SW480 (cell line): ENCODE results near the gene GRIK4.
A peak's percentile ranks its signal among the peaks of the same experiment; 100 is the strongest.

Experiments used
- DNase-seq: peaks from one replicate; pipeline ENCODE4 v3.0.0-alpha.2; 2016; ENCODE audit warnings: low spot score

GRIK4 gene

DNA sequence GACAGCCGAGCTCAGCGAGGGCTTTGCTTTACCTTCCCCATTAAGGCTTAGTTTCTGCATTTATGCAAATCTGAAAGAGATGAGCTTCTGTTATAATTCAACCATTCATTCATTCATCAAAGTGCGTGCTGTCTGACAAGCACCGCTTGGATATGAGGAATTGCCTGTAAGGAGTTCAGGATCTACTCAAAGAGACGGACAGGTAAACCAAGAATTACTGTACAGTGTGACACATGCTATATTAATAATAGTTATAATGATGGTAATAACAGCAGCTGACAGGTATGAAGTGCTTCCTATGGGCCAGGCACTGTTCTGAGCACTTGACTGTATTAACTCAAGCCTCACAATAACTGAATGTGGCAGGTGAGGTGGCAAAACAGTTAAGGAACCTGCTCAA is 402.5 kb downstream of the GRIK4 start:
- no peak for DNase-seq

DNA sequence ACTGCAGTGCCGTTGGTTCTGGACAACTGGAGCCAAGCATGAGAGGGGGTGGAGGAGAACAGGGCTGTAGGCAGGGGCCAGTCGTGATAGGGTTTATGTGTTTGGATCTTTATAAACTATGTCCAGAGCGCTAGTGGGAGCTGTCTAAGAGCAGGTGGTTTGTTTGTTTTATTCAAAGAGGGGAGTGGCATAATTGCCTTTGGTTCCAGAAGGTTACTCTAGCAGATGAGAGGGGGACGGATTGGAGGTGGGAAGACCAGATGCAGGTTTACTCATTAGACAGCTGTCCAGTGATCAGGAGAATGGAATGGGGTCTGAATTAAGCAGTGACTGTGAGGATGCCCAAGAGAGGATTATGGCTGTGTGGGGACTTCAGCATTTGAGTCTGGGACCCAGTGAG is 403.1 kb downstream of the GRIK4 start:
- peak; percentile 21 for DNase-seq

DNA sequence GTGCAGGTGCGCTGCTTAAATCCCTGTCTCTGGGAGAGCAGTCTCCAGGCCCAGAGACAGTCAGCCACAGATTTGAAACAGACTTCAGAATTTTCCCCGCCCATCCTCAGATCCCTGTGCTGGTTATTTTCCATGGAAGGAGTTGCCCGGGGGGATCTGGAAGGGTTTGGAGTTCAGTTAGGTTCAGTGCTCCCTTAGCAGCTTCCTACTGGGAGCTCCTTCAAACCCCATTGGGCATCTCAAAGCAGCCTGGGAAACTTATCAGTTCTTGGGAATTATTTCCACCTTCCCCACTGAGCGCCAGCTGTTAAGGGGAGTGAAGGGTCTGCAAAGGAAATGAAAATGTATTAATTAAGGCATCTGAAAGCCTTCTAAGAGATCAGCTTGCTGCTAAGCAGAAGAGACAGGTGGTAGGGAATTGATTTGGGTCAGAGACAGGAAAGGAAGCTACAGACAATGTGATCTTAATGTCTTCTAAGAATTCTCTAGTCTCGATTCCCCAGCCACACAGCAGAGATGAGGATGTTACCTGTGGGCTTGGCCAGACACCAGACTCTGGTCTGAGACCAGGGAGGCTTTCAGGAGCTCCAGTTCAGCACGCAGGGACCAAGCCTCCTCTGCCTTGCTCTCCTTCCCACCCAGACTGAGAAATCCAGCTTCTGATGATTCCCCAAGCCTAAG is 406.2 kb downstream of the GRIK4 start:
- DNase-seq = no peak

DNA sequence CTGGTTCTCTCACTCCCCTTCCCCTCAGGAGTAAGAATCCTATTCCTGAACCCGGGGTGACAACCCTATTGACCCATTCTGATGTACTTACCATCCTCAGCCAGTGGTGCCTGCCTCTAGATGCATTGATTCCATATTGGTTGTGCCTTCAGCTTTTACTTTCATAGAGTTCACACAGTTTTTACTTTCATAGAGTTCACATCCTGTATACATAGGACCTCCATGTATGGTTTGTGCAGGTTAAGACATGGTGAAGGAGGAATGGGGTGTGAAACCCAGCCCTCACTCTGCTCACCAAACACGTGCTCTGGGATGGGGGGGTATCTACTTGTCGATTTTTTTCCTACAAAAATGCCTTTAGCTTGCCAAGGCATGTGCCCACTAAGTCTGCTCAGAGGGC is 406.7 kb downstream of the GRIK4 start:
- no peak for DNase-seq

DNA sequence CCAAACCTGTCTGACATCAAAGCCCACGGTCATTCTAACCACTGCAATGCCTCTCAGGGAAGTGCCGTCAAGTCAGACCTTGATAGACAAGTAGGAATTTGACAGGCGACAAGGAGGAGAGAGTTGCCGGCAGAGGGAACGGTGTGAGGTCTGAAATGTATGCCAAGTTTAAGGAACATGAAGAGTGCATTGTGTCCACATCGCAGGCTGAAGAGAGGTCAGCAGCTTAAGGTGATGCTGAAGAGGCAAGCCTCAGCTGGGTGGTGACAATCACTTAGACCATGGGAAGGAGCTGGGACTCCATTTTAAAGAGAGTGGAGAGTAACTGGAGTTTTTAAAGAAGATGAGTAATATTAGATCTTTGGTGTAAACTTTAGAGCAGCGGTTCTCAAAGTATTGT is 407.5 kb downstream of the GRIK4 start:
- DNase-seq = no peak

DNA sequence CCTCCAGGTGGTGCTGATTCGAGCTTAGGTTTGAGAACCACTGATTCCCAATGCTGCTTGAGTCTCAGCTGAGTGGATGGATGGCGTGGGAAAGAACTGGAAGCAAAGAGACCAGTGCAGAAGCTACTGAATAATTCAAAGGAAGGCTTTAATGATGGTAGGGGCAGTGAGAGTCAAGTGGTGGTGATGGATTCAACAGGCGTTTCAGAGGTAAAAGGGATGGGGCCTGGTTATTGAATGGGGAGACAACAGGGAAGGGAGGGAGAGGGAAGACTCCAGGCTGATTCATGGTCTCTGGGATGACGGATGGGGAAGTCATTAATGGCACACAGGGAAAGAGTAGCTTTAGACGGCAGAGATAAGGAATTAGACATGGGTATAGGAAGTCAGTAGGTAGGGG is 408.0 kb downstream of the GRIK4 start:
- no peak for DNase-seq

DNA sequence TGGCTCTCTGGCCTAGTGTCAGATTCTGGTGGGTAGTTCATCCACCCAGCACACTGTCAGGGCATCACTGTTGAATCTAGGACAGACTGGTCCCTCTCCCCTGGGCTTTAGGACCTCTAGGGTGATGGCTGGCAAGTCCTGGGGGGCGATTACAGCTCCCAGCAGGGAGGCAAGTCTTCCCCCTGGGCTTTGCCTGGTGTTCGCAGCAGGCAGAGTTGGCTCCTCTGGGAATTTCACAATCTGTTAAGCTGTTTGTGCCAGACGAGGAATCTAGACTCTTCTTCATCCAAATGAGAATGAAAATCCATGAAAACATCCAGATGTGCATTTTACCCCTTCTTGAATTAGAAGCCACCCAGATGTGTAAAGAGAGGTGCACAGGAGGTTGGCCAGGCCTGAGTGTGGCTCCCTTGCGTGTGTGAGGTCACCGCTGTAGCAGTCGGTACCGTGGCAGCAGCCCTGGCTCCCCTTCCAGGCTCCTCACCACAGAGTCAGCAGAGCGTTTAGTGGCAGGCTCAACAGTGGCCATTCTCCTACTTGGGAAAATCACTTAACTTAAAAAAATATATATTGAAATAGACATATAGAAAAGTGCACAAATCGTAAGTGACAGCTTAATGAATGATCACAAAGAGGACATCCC is 412.4 kb downstream of the GRIK4 start:
- DNase-seq = no peak

DNA sequence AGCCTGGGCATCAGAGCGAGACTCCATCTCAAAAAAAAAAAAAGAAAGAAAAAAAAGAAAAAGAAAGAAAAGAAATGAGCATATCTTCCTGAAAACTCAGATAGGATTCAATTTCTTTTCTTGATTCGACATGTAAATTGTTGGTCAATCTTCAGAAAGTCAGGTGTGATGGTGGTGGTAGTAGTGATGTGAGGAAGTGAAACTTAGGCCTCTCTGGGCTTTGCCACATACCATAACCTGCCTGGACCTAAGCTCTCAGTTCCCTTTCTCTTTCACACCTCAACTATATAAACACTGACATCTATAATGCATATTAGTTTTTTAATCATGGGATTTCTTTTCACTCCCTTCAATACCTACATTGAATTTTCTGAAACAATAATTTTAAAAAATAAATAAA is 414.4 kb downstream of the GRIK4 start:
- no peak for DNase-seq

DNA sequence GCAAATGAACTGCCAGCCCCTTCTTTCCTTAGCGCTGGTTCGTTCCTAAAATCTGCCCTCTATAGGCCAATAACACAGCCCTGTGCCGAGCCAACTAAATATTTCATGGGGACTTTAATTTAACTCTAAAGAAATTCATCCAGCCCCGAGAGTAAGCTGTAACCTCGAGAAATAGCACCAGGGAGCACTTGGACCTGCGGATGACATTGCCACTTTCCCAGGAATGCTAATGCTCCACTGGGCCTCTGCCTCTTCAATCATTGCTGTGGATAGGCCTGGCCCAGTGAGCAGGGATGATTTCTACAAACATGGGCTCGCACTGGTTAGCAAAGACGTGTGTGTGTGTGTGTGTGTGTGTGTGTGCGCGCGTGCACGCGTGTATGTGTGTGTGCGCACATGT is 417.1 kb downstream of the GRIK4 start:
- DNase-seq = no peak

DNA sequence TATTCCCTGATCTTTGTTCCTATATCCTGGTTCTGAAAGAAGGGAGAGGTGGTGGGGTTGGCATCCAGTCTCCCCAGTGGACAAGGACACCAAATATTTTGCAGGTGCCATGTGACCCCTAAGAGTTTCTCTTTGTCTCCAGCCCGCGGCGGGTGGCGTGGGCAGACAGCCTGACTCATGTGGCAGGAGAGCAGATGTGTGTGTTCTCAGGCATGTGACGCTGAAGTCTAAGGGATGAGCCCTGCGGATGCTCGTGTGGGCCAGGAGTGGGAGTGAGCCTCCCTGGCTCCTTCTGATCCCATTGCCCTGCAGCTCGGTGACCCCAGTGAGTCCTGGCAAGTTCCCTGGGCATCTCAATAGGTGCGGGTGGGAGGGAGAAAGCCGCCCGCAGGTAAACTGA is 417.5 kb downstream of the GRIK4 start:
- no peak for DNase-seq

DNA sequence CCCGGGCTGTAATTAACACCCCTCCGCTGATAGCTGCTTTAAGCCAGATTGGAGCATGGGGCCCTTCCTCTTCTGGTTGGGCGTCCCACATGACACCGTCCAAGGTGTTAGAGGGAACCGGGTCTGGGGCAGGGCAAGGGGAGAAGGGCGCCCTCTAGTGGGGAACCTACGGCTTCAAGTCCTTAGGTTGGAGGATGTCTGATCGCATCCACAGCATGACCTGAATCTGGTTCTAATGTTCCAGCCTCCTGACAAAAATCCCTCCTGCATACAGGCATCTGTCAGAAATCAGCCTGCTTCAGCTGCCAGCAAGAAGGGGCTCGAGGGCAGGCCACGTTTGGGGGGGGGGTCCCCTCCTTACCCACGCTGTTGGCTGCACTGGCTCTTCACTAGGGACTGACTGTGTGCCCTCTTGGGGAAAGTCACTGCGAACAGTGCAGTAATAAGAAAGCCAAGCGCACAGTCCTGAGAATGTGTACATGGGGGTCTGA is 418.2 kb downstream of the GRIK4 start:
- peak; percentile 43 for DNase-seq

DNA sequence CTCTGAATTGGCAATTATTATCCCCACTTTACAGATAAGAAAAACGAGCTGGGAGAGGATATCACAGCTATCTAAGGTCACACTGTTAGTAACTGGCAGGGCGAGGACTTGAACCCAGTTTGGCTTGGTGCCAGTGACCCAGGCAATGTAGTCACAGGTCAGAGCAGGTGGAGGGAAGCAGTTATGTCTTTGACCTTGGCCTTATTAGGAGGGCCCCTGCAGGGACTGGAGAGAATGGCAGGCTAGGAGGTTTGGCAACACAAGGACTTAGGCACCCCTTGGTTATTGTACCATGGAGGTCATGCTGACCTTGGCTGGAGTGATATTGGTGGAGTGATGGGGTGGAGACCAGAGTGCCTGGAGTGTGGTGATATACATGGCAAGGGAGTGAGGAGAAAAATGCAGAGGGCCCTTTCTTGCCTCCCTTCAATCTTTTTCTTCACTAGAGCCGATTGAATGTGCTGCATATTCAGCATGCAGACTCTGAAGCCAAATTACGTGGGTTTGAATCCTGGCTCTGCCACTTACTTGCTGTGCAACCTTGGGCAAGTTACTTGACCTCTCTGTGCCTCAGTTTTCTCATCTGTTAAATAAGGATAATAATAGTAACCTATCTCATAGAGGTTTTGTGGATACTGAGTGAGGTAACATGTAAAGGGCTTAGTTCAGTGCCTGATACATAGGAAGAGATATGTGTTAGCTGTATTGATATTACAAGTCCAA is 419.7 kb downstream of the GRIK4 start:
- DNase-seq = no peak

DNA sequence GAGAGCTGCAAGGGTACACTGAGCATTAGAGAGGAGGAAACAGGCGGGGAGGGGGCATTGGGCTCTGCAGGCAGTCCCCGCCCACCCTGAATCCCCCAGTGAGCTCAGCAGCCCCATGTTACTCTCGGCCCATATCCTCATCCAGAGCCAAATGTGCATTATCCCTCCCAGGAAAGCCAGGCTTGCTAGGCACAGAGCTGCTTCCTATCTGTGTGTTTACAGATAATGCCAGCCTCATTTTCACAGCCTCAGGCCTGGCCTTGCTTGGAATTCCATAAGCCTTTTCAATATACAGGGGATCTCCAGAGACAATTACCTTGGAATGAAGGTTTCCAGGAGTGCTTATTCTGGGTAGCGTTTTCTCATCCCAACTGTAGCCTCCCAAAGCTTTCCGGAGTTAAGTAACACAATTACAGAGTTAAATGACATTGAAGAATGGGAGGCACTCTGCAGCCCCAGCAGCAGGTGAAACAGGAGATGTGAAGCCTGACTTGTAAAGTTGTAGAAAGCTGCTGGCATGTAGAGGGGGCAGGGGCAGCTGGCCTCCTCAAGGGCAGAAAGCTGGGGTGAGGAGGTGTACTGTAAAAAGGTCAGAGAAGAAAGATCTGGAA is 420.9 kb downstream of the GRIK4 start:
- DNase-seq = no peak

DNA sequence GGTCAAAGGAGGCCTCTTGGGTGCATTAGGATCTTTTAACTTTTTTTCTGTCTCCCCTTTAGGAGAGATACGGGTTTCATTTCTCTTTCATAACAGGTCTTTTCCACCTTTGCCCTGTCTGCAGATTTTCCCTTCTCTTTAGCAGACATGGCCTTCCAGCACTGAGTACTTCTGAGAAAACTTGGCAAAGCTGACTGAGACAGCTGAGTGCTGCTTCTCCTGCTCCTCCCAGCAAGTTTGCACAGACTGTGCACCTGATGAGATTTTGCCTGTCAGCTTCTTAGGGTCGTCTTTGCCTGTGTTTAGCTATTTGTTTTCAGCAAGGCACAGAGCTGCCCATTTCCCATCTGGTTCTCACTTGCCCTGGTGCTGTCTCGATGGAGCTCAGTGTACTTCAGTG is 424.8 kb downstream of the GRIK4 start:
- DNase-seq = no peak

DNA sequence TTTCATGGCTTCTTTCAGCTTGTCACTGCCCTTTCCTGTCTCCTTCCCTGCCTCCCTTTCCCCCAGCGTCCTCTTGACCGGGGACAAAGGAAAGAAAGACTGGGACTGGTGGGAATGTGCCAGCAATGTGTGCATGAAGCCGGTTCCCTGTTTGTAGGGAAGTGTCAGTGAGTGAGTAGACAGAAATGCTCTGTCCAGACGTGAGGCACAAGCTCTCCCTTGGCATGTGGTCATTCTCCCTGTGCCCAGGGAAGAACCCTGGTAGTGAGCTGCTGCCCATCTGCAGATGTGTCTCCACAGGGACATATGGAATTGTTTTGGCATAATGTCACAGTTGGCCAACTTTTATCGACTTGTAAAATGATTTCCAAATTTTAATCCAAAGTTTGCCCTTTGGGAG is 426.0 kb downstream of the GRIK4 start:
- DNase-seq = no peak

DNA sequence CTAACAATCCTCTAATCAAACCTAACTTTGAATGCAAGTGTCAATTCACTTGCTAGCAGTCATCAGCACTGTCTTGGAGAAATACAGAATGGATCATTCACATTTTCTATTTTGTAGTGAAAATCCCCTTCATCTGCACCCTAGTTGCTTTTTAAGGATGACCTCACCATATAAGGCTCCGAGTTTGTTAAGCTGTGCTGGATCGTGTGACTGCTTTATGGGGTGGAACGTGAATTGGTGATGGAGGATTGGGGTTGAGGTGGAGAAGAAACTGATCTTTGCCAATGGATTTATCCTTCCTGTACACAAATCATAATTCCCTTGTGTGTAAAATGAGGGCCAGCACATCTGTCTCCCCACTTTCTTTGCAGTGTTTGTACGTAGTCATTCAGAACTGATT is 426.7 kb downstream of the GRIK4 start:
- no peak for DNase-seq

DNA sequence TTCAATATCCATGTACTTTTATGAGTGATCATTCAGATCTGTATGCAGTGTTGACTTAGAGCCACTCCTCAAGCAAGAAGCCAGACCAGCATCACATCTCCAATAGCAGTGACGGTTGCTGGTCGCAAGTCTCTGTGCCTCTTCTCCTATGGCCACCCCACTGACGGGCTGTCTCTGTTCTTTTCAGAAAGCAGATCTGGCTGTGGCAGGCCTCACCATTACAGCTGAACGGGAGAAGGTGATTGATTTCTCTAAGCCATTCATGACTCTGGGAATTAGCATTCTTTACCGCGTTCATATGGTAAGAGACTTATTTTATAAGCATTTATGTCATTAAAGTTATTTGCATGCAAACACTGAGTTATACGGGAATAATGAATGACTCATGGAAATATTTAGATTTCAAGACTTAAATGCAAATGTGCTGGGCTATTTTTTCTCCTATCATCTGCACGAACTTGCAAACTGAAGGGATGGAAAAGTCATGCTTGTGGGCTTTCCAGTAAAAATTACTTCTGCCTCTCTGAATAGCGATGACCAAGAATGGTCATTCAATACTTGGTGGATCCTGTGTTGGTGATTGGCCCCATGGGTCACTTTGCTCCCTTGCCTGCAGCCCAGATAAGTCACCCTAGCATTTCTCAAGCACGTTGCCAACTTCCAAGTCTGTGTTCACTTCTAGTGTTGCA is 428.8 kb downstream of the GRIK4 start:
- DNase-seq = no peak

DNA sequence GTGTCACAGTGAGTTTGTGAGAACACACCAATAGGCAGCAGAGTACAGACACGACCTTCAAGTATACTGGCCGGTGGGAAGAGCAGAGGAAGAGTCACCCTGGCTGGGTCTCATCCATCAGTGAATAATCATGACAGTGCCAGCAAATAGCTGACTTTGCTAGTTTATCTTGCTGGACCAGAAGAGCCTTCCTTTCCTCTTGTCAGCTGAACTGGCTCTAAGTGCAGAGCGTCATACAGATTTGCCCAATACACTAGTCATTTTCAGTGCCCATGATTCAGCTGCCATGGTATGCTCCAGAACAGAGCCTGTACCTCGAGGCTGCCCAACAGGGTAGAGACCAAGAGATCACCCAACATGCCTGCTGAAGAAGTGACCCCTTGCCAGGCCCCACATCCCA is 429.5 kb downstream of the GRIK4 start:
- no peak for DNase-seq

DNA sequence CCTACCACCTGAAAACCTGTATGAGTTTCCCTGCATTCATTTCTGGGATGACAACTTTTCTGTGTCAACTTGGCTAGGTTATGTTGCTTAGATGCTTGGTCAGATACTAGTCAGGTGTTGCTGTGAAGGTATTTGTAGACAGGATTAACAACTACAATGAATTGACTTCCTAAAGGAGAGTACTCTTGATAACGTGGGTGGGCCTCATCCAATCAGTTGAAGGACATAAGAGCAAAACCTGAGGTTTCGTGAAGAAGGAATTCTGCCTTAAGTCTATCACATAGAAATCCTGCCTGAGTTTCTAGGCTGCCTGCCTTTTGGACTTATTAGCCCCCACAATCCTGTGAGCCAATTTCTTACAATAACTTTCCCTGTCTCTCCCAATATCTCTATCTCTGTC is 431.2 kb downstream of the GRIK4 start:
- no peak for DNase-seq

DNA sequence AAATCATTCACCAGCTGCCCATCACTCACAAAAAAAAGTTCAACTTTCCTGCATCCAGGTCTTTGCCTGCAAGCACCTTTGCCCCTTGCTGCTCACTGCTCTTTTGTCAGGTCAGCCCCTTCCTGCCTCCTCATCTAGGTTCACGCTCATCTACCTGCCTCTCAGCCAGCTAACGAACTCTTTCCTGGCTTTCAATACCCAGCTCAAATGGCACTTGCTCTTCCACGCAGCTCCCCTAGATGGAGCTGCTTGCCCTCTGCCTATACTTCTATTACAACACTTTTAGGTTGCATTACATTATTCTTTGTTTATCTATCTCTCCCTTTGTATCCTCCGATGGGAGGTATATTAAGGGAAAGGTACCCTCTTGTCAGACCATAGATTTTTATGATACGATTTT is 433.5 kb downstream of the GRIK4 start:
- no peak for DNase-seq

DNA sequence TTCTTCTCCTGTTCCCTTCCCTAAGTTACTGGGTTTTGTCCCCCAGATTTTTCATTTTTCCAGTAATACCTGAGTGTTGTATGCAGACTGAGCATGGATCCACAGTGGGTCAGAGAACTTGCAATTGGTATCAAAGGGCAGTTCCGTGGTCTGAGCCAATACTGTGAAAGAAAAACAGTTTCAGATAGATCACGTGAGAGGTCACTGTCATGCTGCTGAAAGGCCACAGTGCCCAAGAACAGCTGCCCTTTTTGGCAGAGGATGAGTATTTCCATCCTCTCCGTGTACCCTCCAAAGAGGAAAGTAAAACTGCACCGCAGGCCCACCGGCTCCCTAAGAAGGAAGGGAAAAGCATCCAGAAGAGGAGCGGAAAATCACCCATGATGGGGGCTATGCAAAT is 439.3 kb downstream of the GRIK4 start:
- DNase-seq = no peak
